IPS-15b (cell line): ENCODE results near the gene ANKRD35.
"Not testable (repeated sequence)": the region's sequence is repeated elsewhere in the genome, so short reads cannot be mapped to it uniquely, and the experiment has no call there.

Source experiments
- H3K27me3 ChIP-seq: one replicate; pipeline ENCODE4 v1.6.1; 2013; ENCODE audit warnings: low read length; ENCODE audit not compliant: control insufficient read depth, insufficient read depth
- H3K36me3 ChIP-seq: one replicate; pipeline ENCODE4 v1.6.1; 2013; ENCODE audit warnings: low read length; ENCODE audit not compliant: control insufficient read depth, insufficient read depth
- H3K4me1 ChIP-seq: one replicate; pipeline ENCODE4 v1.6.1; 2013; ENCODE audit warnings: mild to moderate bottlenecking, low read length; ENCODE audit not compliant: control insufficient read depth, insufficient read depth
- H3K4me3 ChIP-seq: one replicate; pipeline ENCODE4 v1.5.1; 2013; ENCODE audit warnings: low read depth, low read length
- H3K9ac ChIP-seq: one replicate; pipeline ENCODE4 v1.6.1; 2013; ENCODE audit warnings: low read depth, mild to moderate bottlenecking, low read length
- H3K9me3 ChIP-seq: one replicate; pipeline ENCODE4 v1.6.1; 2013; ENCODE audit warnings: mild to moderate bottlenecking, low read length; ENCODE audit not compliant: control insufficient read depth, insufficient read depth

The ANKRD35 gene

GRCh38 chr1:145885738-145886287 lies at the start of gene ANKRD35:
TSS of gene ANKRD35 (minus strand) at chr1:145885866. CDS start at chr1:145885758, 108 bp downstream.
- H3K36me3 ChIP-seq: no peaks in the 10 kb centered on the region
- H3K4me1 ChIP-seq: no peaks in the 10 kb centered on the region
- H3K9me3 ChIP-seq: no peaks in the 10 kb centered on the region
- peak within 1 kb of the TSS; percentile 67 for H3K4me3 ChIP-seq
- H3K9ac ChIP-seq: no peak within 1 kb of the TSS
- peaks cover 26% of the 10 kb centered on the region for H3K27me3 ChIP-seq

DNA sequence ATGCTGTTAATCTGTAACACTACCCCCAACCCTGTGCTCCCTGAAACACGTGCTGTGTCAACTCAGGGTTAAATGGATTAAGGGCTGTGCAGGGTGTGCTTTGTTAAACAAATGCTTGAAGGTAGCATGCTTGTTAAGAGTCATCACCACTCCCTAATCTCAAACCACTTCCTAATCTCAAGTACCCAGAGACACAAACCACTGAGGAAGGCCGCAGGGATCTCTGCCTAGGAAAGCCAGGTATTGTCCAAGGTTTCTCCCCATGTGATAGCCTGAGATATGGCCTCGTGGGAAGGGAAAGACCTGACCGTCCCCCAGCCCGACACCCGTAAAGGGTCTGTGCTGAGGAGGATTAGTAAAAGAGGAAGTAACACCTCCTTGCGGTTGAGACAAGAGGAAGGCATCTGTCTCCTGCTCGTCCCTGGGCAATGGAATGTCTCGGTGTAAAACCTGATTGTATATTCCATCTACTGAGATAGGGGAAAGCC lies 46.9 kb upstream of the ANKRD35 start:
- H3K4me1 ChIP-seq, H3K27me3 ChIP-seq, H3K36me3 ChIP-seq, H3K9ac ChIP-seq, H3K9me3 ChIP-seq: not testable (repeated sequence)
- H3K4me3 ChIP-seq: peak overlapping the region; percentile 8

- Histone ChIP-seq H3K4me3 (peak overlapping the region; percentile 97), H3K9ac (peak overlapping the region; percentile 95), H3K36me3 (peaks cover 2% of the 10 kb centered on the region), H3K27me3 (no peaks in the 10 kb centered on the region), H3K4me1 (no peaks in the 10 kb centered on the region), H3K9me3 (no peaks in the 10 kb centered on the region)
Observed at GRCh38 chr1:145927916-145928643, 42.4 kb upstream of the ANKRD35 start.

DNA sequence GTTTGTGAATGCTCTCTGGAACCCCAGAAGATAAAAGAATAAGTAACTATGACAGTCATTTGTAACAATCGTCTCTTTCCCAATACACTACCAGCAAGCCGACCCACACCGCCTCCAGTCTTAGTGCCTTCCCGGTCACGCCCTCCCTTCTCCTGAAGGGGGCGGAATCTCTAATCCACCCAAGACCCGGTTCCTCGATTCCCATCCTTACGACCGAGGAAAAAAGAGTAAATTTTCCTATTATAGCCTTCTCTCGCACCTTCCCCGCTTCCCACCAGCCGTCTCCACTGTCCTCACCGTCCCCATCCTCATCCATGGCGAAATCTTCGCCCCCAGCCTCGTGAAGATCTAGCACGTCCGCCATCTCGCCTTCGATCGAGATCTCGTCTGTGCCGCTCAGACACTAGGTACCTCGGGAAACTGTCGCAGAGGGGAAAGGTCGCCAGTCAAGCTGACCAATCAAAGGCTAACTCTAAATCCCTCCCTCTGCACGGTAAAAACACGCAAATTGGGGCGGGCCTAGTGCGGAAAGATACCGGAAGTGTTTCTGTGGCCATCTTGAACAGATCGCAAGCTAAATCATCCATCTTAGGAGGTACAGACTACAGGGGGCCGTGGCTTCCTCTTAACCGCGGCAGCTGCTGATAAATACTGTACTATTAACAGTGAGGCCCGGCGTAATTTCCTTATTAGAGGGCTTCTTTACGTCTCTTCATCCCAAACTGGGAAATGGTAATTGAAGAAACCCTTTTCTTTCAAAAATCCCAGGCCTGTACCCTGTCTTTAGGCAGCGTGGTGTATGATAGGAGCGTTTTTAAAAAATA lies 41.6 kb upstream of the ANKRD35 start, which contains the start of gene RBM8A:
Gene RBM8A (minus strand): TSS at position 422 of the 824 bp plus-strand sequence. CDS start 58 bp downstream, at position 364.
- Histone ChIP-seq H3K4me3 (peak within 1 kb of the TSS; percentile 97), H3K4me1 (no peaks in the 10 kb centered on the region), H3K36me3 (peaks cover 2% of the 10 kb centered on the region), H3K9ac (peak within 1 kb of the TSS; percentile 95), H3K9me3 (no peaks in the 10 kb centered on the region), H3K27me3 (no peaks in the 10 kb centered on the region)

DNA sequence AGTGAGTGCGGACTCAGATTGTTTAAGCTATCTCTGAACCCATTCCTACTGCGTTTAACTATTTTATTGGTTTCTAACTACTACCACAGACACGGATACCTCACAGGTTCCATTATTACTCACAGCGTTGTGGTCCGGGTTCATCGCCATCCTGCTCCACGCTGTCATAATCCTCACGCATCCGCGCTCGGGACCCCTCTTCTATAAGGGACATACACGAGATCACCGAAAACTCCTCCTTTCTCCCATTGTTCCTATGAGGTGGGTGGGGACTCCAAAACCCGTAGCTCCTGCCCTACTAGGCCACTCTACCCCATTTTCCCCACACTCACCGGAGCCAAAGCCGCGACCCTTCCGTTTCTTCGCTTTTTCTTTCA lies 41.0 kb upstream of the ANKRD35 start:
- Histone ChIP-seq H3K36me3 (peaks cover 2% of the 10 kb centered on the region), H3K9ac (peak overlapping the region; percentile 88), H3K4me1 (no peaks in the 10 kb centered on the region), H3K9me3 (no peaks in the 10 kb centered on the region), H3K4me3 (peak overlapping the region; percentile 97), H3K27me3 (no peaks in the 10 kb centered on the region)

GRCh38 chr1:145922266-145922665 lies 36.6 kb upstream of the ANKRD35 start:
- Histone ChIP-seq H3K9me3 (no peaks in the 10 kb centered on the region), H3K27me3 (peaks cover 4% of the 10 kb centered on the region), H3K4me1 (no peaks in the 10 kb centered on the region), H3K9ac (no peak overlapping the region), H3K4me3 (no peak overlapping the region), H3K36me3 (peaks cover 2% of the 10 kb centered on the region)

GRCh38 chr1:145920297-145920696 lies 34.6 kb upstream of the ANKRD35 start:
- not testable (repeated sequence) for H3K36me3 ChIP-seq, H3K9ac ChIP-seq, H3K9me3 ChIP-seq, H3K4me3 ChIP-seq, H3K4me1 ChIP-seq, H3K27me3 ChIP-seq

DNA sequence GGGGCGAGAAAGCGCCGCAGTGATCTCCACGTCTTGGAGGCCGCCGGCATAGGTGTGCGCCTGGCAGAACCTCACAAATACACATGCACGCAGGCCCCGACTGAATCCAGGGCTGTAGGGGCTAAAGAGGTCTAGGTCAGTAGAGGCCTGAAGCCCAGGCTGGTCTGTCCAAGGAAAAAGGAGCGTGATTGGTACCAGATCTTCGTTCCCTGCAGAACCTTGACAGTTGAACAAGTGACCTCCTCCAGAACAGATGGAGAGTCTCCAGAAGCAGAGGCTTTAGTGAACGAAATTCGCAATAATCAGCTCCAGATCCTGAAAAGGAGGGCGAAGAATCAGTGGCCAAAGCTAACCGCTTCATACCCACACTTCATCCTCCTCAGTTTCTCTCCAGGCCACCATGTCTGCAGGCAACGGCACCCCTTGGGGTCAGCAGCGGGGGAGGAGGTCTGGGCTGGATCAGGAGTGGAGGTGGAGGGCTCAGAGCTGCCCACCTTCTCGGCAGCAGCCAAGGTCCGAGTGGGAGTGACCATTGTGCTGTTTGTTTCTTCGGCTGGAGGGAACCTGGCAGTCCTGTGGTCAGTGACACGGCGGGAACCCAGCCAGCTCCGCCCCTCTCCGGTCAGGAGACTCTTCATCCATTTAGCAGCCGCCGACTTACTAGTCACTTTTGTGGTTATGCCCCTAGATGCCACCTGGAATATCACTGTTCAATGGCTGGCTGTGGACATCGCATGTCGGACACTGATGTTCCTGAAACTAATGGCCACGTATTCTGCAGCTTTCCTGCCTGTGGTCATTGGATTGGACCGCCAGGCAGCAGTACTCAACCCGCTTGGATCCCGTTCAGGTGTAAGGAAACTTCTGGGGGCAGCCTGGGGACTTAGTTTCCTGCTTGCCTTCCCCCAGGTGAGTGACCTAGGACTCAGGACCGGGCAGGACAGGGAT lies 33.6 kb upstream of the ANKRD35 start:
- H3K9me3 ChIP-seq: no peaks in the 10 kb centered on the region
- no peaks in the 10 kb centered on the region for H3K36me3 ChIP-seq
- H3K4me3 ChIP-seq: peak overlapping the region; percentile 86
- H3K4me1 ChIP-seq: no peaks in the 10 kb centered on the region
- peaks cover 4% of the 10 kb centered on the region for H3K27me3 ChIP-seq
- peak overlapping the region; percentile 55 for H3K9ac ChIP-seq

DNA sequence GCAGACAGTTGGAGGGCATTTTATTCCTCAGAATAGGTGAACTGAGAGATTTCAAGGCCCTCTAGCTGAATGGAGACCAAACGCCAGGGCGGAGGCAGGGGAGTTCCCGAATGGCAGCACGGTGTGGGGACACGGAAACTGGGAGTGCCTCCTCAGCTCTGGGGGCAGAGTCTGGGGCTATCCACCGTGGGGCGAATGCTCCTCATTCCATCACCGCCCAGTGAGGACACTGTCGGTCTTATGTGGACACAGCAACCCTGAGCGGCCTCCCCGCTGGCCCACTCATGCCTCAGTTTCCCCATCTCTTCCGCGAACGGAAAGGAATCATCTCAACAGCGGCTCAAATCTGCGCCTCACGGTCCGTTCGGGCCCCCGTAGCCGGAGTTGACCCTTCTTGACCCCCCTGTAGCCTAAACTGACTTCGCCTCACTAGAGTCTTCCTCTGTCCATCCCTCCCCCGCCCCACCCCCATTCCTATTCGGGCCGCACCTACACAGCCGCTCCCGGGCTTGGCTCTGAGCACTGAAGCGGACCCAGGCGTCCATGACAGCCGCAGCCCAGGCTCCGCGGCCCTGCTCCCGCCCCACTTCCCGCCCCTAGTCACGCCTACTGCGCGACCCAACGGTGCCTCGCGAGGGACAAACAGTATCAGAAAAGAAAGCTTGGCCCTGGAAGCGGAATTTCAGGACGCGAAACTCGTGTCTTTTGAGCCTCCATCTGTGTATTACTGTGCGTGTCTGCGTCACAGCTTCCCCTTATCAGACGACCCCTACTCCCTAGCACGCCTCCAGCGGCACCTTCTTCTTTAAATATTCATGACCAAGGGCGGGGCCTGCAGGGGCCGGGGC lies 32.7 kb upstream of the ANKRD35 start, which contains the start of gene PEX11B:
Gene PEX11B (minus strand): TSS at position 574 of the 848 bp plus-strand sequence. CDS start 29 bp downstream, at position 545.
- Histone ChIP-seq H3K36me3 (no peaks in the 10 kb centered on the region), H3K4me3 (peak within 1 kb of the TSS; percentile 86), H3K9me3 (no peaks in the 10 kb centered on the region), H3K4me1 (no peaks in the 10 kb centered on the region), H3K27me3 (peaks cover 4% of the 10 kb centered on the region), H3K9ac (peak within 1 kb of the TSS; percentile 56)

DNA sequence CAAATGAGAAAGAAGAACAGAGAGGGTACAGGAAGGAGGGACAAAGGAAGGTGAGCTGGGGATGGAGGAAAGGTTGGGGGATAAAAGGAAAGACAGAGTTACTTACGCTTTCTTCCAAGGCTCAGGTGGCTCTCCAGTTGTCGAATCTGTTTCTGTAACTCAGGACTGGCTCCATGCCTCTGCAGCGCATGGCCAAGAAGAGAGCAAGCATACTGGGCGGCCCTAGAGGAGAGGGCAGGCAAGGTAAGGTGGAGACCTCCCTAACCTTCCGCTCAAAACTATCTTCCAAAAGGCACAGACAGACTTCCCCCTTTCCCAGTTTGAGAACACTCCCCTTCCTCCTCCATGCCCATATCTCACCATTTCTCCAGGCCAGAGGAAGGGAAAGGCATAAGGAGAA lies 31.9 kb upstream of the ANKRD35 start:
- Histone ChIP-seq H3K4me1 (no peaks in the 10 kb centered on the region), H3K27me3 (peaks cover 4% of the 10 kb centered on the region), H3K36me3 (no peaks in the 10 kb centered on the region), H3K4me3 (peak overlapping the region; percentile 86), H3K9ac (no peak overlapping the region), H3K9me3 (no peaks in the 10 kb centered on the region)
